Measurements from ENCODE around the gene PDZRN4.
A peak's percentile ranks its signal among the peaks of the same experiment; 100 is the strongest.

The PDZRN4 gene

DNA sequence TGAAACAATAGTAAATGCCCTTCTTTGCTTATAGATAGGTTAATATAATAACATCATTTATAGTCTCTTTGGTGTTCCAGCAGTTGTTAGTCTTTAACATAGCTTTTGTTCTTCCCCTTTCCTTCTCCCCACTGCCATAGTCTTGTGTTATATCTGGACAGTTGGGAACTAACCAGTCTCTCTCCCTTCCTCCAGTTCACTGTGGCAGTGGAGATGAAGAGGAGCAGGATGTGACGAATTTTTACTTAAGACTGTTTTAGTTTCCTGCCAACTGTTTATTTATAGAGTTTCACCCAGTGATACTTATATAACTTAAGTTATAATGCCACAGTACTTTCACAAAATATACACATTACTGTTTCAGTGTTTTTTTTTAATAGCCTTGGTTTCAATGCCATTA is 277.4 kb downstream of the PDZRN4 start:
- peak; percentile 1 for DNase-seq

DNA sequence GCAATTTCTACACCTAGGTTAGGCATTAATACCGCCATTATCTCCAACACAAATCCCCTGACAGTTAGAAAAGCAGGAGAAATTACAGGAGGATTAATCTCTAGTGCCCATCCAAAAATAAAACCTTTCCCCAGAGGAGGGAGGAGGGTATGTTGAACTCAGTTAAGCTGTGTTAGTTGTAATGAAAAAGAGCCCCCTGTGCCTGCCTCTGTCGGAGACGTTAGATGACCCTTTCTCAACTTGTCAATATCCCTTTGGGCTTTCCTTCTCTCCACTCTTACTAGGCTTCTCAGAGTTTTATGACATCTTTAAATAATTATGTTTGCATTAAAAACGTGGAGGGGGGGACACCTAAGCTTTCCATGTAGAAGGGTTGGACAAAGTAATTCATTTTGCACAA is 278.2 kb downstream of the PDZRN4 start:
- no peak for DNase-seq

DNA sequence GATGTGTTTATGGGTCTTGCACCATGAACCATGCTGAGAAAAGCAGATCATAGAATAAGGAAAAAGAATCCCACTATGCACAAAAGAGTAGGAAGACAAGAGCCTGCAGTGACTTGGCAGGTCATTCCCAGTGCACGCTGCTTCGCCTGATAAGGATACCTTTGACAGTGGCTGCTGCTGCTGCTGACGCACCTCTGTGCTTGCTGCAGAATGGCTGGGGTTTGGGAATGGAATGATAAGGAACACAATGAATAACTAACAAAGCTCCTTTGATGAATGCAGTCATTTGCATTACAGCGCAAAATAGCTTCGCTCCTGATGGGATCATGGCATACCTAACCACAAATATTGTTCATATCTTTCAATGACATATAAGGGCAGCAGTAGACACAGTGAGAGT is 278.7 kb downstream of the PDZRN4 start:
- DNase-seq: no peak

DNA sequence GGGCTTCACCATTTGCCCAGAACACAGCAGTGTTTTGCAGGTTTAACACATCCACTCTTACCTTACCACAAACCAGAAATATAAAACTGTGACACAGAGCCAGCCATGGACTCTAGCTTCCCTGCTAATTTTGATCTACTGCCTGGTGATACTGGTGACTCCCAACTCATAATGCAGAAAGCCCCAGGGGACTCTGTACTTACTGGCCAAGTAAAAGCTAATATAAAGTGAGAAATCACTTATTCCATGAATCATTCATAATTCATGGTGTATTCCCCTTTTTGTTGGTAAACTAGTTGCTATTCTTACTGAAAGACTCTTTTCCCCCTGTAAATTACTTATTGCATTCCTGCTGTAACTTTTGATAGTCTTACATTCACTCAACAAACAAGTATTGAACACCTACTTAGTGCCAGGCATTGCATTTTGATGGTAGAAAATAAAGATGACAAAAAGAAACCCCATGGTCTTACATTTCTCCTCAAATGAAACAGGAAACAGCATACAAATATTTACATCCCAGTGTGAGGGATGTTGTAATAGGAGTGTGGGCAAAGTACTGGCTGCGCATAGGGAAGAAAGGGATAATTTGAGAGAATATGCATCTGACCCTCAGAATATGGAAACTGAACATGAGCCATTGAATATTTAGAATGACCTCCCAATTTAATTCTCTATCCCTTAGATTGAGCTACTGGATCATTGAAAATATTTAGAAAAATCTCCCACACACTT is 279.6 kb downstream of the PDZRN4 start:
- no peak for DNase-seq

DNA sequence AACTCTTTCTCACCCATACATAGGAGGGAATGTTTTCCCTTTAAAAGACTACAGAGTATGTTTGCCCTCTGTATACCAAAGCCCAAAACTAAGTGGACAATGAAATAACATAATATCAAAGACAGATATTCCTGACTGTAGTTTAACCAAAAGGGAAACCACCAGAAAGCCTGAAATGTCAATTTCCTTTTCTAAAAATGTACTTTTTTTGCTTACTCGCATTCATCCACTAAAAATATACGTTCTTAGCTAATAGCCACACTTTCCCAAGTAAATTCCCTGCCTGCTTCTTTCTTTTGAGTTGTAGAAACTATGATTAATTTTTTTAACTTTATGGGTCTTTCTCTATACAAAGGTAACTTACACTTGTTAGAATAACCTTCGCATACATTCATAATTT is 280.2 kb downstream of the PDZRN4 start:
- no peak for DNase-seq

DNA sequence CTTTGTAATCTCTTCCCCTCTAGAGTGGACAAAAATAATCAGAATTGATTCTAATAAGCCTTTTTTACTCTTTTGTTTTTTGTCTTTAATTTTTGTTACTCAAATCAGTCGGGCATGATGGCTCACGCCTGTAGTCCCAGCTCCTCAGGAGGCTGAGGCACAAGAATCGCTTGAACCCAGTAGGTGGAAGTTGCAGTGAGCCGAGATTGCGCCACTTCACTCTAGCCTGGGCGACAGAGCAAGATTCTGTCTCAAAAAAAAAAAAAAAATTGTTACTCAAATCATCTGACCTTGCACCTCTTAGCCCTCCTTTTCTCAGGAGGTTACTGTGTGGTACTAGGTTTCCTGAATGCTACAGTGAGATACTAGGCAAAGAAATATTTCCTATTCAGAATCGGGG is 280.6 kb downstream of the PDZRN4 start:
- DNase-seq: no peak

DNA sequence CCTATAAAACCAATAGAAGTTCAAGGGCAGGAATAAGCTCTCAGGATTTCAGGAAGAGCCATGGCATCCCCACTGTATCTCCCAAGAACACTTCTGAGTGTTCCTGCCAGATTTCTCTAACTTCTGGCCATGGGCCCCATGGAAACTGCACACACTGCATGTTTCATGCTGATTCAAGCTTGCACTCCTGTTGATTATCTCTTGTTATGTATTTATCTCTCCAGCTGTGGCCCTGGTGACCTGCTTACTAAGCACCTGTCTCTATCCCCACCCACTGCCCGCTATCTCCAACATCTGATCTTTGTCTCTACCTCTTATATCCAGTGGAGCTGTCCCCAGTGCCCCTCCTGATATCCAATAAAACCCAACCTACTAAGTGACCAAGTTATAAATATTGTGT is 285.3 kb downstream of the PDZRN4 start:
- no peak for DNase-seq

DNA sequence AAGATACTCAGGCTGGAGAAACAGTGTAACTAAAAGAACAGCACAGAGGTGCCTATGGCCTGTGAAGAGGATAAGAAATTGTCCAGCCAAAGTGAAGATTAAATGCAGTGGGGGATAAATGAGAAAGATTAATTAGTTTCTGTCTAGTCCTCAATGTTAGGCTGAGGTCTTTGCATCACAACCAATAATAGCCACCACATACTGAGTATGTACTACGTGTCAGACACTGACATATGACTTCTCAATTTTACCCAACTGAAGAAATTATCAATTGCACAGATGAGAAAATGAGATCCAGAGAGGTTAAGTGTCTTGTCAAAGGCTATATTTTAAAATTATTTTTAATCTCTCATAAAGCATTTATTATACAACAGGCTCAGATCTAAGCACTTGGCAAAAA is 285.9 kb downstream of the PDZRN4 start:
- DNase-seq: no peak

DNA sequence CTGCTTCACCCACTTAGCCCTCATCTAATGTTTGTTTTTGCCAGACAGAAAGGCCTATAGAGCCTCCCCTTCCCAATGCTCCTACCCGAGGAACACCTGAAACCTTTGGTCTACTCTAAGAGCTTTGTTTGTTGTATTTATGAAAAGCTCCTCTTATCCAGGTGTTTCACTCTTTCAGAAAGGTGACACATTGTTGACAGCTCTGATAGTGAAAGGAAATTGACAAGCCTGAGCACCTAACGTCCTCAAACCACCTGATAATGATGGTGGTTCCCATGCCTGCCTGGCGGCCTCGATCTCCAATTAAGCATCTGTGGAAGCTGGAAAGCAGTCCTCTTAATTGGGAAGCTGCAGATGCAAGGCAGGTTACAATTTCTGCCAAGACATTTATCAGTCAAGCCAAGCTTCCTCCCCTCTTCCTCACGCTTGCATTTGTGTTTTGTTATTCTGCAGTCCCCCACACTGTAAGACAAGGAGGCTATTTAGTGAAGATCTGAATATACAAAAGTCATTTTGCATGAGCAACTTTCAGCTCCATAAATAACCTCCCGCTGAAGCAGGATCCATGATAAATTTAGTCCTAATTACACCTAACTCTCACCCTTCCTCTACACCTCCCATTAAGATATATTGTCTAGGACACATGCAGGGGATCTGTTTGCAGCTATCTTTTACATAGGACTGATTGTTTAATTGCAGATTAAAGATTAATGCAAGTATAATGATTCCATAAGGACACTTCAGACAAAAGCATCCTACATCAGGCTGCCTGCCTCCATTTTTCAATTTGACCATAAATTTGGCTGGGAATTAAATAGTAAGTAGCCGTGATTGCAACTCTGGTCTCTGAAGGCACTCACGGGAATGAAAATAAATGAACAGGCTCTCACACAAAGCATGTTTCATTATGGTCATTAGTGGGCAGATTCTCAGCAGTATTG is 288.6 kb downstream of the PDZRN4 start:
- DNase-seq: no peak

DNA sequence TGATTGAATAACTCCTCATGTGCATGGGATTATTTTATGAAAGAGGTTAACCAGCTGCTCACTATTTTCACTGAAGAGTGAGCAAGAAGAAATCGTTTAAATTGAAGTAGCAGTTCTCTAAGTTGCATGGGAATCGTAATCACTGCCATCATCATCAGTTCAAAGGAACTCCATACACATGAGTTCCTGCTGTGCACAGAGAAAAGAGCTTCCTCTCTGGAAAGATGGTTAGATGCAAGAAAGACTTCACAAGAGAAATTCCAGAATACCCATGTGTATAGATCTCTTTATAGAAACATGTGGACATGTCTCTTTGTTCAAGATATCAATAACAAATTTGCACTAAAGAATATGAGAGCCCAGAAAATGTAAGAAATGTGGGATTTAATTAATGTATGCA is 291.3 kb downstream of the PDZRN4 start:
- no peak for DNase-seq

DNA sequence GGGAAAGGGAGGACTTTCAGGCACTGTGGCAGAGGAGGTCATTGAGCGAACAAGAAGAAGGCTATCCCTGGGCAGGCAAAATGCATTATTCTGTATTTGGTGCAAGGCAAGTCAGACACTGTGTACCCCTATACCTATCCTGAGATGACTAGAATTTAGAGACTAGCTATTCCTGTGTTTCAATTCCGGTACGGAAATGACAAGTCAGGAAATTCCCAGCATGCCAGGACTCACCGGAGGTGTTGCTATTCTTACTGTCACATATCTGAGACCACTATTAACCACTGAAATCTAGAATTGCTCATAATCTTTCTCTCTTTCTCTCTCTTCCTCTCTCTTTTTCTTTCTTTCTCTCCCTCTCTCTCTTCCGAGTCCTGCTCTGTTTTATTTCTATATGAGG is 297.1 kb downstream of the PDZRN4 start:
- no peak for DNase-seq

DNA sequence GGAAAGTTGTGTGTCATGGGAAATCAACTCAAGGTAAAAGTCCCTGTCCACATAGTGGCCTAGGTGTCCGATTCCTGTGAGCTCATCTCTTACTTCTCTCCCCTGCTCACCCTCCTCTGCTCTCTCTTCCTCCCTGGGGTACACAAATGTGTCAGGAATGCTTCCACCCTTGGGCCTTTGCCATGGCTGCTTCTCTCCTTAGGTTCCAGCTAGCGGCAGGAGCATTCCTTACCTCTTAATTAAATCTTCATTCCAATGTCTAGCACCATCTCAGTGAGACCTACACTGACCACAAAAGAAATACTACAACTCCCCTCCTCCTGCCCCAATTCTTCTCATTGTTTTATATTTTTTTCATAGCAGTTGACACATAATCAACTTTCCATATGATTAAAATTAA is 298.6 kb downstream of the PDZRN4 start:
- peak; percentile 59 for DNase-seq

DNA sequence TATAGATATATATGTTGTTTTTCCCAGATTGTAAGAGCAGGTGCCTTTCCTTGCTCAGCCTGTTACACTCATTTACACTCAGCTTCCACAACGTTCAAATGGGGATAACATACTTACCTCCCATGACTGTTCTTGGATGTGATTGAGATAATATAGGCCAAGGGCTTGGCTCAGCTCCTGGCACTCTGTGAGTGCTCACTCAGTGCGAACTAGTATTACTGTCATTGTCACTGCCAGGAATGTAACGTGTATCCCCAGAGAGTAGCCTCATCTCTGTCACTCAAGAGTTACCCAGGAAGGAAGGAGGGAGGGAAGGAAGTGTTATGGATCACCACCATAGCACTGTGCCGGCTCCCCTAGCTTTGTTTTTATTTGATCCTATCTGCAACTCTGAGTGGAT is 307.9 kb downstream of the PDZRN4 start:
- DNase-seq: no peak

DNA sequence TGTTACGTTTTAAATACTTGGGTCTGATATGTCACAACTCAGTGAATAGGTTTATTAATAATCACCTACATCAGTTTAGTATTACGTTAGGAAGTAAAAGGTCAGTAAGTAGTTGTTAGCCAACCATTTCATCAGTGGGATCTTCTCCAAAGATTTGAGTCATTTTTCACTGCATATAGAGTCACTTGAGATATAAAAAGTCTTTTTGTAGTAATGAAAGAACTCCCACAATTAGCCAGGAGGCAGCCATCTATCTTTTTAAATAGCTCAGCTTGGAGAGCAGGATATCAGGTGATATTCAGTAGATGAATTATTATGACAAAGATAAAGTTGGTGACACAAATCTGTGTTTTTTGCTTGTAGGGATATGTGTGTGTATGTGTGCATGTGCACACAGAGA is 309.3 kb downstream of the PDZRN4 start:
- DNase-seq: no peak

DNA sequence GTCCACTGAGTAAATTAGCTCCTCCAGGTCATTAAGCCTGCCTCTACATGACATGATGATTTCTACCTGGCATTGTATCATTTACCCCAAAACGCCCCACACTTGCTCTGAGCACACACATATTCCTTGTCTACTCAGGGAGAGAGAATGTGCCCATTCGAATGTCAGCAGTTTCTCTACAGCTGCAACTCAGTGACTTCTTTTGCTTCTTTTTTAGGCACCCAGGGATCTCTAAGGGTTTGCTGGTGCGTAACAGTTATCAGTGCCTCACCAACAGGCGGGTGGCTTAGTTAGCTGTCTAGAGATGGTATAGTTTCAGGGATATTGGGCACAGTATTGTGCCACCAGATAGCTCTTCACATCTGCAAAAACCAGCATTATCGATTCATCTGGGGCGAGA is 316.9 kb downstream of the PDZRN4 start:
- DNase-seq: no peak

DNA sequence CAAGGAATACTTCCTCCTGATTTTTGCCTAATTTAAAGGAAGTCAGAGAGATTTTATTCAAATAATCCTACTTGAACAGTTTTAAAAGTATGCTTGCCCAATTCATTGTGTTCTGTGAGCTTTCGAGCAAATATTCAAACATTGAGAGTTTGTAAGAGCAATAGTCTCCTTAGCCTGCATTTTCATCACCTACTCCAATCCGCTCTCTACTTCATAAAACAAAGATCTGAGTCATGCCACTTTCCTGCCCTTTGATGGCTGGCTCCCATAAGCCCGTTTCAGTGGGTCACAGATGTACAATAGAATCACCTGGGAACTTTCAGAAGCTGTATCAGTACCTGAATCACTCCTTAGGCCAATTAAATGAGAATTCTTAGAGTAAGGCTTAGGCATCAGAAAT is 319.2 kb downstream of the PDZRN4 start:
- DNase-seq: no peak

DNA sequence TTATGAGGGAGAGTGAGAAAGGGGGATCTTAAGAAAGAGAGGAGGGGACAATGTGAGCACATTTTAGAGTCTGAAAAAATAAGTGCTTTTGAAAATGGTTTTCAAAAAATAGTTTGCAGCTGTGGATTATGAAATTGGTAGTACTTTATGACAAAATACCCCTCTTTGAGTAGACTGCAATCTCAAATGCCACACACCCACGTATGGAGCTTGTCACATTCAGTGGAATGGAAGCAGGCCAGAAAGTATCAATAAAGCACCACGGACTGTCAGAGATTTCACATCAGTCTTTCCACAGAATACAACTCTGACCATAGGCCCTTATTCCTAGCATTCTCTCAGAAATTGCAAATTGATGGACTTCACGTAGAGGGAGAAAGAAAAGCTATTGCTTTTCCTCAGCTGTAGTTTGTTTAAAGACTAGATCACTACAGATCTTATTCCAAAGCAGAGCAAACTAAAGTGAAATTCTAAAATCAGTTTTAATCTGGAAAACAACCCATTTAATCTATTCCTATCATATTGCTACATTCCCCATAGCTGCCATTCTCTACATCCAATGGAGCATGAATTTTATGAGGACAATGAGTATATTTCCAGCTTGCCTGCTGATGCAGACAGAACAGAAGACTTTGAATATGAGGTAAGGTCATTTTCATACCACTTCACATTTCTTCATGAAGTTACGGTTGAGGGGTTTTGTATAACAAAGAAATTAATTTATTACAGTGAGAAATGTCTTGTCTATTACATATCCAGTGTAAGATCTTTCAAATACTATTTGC is 321.3 kb downstream of the PDZRN4 start:
- no peak for DNase-seq

DNA sequence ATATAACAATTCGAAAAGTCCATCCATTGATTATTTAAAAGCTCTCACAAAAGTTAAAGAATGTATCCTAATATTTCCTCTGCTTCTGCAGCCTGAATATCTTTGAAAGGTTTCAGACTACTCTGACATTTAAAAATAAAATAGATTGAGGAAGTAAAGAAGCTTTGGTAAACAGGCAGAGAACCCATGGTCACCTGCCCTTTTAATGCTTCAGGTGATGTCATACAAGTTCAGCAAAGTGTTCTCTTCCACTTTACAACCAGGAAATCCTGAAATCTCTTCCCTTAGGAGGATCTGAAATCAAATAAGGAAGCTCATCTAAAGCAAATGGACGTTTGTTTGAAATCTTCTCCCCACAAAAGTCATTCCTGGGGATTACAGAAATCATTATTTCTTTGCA is 322.4 kb downstream of the PDZRN4 start:
- DNase-seq: no peak

DNA sequence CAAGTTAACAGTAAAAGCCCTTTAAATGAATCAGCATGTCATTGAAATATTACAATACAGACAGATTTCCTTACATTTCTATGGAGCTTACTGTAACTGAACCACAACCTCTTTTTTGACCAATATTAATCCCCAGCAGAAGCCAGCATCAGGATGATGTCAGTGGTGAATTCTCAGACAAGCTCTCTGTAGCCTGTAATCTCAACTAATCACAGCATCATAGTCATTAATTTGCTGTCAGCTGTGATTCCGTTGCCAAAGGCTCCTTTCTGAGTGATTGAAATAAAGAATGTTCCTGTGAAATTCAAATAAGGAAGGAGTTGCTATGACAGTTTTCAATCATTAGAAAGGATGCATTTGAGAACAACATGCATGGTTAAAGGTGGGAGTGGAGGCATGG is 323.1 kb downstream of the PDZRN4 start:
- no peak for DNase-seq

DNA sequence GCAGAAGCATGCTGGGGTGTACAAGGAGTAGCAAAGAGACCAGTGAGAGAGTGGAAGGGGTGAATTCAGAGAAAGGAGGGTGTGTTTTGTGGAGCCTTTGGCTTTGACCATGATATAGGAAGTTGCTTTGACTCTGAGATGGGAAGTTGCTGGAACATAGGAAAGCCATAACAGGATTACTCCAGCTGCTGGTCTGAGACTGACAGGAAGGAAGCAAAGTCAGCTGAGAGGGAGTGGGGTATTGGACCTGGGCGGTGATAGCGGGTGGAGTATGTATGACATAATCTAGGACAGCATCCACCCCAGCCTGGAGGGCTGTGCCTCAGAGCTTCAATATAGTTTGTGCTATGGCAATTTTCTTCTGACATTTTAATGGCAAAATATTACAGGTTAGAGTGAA is 324.4 kb downstream of the PDZRN4 start:
- no peak for DNase-seq

DNA sequence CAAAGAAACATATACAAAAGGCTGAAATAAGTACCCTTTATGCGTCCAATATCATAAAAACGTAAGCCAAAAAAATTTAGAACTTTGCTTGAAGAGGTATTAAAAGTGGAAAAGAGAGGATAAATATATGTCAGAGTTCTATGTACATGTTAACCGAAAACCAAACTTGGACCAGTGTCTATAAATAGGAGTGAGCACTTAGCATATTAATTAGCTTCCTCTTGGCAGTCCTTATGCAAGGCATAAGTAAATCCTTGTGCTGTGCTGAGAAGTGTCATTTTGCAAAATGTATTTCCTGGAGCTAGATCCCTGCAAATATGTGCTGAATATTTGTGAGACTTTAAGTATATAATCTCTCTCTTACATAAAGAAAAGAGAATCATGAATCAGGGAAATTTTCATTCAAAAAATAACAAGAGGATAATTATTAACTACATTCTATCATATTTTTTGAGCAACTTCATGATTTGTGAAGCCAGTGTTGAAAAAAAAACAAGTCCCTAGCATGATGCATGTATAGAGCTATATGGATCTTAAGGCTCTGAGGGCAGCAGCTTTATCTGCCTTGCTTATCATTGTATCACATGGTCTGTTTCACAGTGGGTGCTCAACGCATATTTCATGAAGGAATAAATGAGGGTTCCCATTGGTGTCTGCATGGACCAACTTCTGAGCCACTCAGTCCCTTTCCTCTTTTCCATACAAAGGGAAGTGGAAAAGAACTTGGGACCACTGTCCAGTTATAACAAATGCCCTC is 326.1 kb downstream of the PDZRN4 start:
- no peak for DNase-seq

DNA sequence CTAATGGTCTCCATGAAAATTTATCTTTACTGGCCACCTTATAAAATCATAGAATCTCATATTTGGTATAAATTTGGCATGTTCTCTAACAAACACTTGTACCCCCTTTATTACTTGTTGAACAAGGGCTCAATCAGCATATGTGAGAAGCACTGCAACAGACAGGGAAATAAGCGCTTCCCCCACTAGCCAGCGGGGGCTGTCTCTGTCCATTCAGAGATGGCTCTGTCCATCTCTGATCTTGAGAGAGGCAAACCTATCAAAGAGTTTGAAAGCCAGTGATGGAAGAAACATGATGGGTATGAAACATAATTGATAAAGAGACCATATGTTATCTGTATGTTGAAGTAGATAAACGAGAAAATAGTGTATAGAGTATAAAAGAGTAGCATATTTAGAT is 326.8 kb downstream of the PDZRN4 start:
- no peak for DNase-seq

DNA sequence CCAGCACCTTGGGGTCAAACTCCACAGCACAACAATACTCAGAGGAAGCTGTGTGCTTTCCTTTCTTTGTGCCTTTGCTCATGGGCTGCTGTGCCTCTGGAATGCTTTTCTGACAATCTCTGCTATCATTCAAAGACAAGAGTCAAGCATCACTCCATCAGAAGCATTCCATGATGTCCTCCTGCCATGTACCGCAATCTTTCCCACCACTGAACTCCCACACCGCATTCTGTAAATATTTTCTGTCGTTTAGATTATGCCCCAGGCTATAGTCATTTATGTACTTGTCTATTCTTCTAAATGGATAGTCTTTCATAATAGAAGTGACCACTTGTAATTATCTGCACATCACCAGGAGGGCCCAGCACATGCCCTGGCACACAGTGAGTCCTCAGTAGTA is 327.8 kb downstream of the PDZRN4 start:
- DNase-seq: no peak

Measured in EL (cell line).